ENCODE measurements around the gene DNAH7. TPM values are rescaled to one million over a fixed set of nuclear protein-coding genes. Genes with fewer than 3 reads are reported as not detected.

DNAH7 gene
- total RNA-seq, 1 experiment from 2014 or later, result 0.09 TPM

- Histone ChIP-seq H3K56ac (ENCODE audit: insufficient read length, low read depth, low read length) (no peak overlapping the region), H2AK5ac (ENCODE audit: insufficient read length, low read length) (no peak overlapping the region), H2BK12ac (ENCODE audit: insufficient read length, low read depth, low read length) (no peak overlapping the region), H3K18ac (ENCODE audit: insufficient read length, low read depth, low read length) (no peak overlapping the region), H4K8ac (replicated peaks; ENCODE audit: insufficient read length, low read depth, low read length) (no peak overlapping the region), H3K79me2 (ENCODE audit: insufficient read depth, low read length) (no peaks in the 10 kb centered on the region), H3K4me2 (ENCODE audit: insufficient read depth, insufficient read length, low read length) (no peak overlapping the region), H3K27ac (ENCODE audit: insufficient read length, low read depth, low read length) (no peak overlapping the region), H3K9ac (ENCODE audit: extremely low read depth, insufficient read length, low read length) (no peak overlapping the region), H3K14ac (ENCODE audit: insufficient read depth, low read length) (no peak overlapping the region), H3K23ac (ENCODE audit: insufficient read length, low read depth, low read length) (no peak overlapping the region), H3K23me2 (ENCODE audit: insufficient read length, low read depth, low read length, poor library complexity, severe bottlenecking) (no peaks in the 10 kb centered on the region), H3K9me3 (ENCODE audit: control insufficient read depth, low read depth, low read length) (no peaks in the 10 kb centered on the region), H2BK120ac (ENCODE audit: low read depth, low read length, poor library complexity, severe bottlenecking) (no peak overlapping the region), H2BK15ac (ENCODE audit: low read depth, low read length) (no peak overlapping the region), H2BK20ac (ENCODE audit: low read depth, low read length, poor library complexity, severe bottlenecking) (no peak overlapping the region), H4K20me1 (ENCODE audit: control insufficient read depth, insufficient read depth, insufficient read length) (no peaks in the 10 kb centered on the region), H4K91ac (ENCODE audit: insufficient read length, low read depth, low read length) (no peak overlapping the region), H3K4me1 (ENCODE audit: insufficient read depth, low read length) (no peaks in the 10 kb centered on the region), H3T11ph (ENCODE audit: low read length) (no peak overlapping the region), H4K5ac (ENCODE audit: insufficient read length, low read depth, low read length) (no peak overlapping the region), H2AFZ (ENCODE audit: low read length) (no peak overlapping the region), H2BK5ac (ENCODE audit: insufficient read length, low read length) (no peak overlapping the region), H3K79me1 (ENCODE audit: insufficient read depth, low read depth, low read length, poor library complexity, severe bottlenecking) (no peaks in the 10 kb centered on the region), H3K27me3 (ENCODE audit: insufficient read depth, low read length) (no peaks in the 10 kb centered on the region), H3K4ac (ENCODE audit: low read depth, low read length) (no peak overlapping the region)
- H3K4me3 Mint-ChIP-seq, result no peak overlapping the region
- no peaks in the 10 kb centered on the region for H3K9me3 Mint-ChIP-seq
- TF ChIP-seq, protein P1, sequence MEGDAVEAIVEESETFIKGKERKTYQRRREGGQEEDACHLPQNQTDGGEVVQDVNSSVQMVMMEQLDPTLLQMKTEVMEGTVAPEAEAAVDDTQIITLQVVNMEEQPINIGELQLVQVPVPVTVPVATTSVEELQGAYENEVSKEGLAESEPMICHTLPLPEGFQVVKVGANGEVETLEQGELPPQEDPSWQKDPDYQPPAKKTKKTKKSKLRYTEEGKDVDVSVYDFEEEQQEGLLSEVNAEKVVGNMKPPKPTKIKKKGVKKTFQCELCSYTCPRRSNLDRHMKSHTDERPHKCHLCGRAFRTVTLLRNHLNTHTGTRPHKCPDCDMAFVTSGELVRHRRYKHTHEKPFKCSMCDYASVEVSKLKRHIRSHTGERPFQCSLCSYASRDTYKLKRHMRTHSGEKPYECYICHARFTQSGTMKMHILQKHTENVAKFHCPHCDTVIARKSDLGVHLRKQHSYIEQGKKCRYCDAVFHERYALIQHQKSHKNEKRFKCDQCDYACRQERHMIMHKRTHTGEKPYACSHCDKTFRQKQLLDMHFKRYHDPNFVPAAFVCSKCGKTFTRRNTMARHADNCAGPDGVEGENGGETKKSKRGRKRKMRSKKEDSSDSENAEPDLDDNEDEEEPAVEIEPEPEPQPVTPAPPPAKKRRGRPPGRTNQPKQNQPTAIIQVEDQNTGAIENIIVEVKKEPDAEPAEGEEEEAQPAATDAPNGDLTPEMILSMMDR (conservative IDR thresholded peaks at IDR 0.05), result no peak
- DNase-seq, result no peak
- no peak overlapping the region; a peak in 1 of 7 replicates for H3K27ac Mint-ChIP-seq
- H3K4me1 Mint-ChIP-seq, result no peaks in the 10 kb centered on the region
- no peaks in the 10 kb centered on the region for H3K36me3 Mint-ChIP-seq (ENCODE audit: insufficient read depth in 1 of 3, low read depth in 3 of 3)
- no peaks in the 10 kb centered on the region for H3K27me3 Mint-ChIP-seq (ENCODE audit: low read depth)
- WGBS (ENCODE audit: extremely low coverage, insufficient read length, low lambda C conversion rate), result no CpG with 5 or more reads among the region's 9 CpGs
These were observed 170.0 kb downstream of the DNAH7 start for GRCh38 chr2:195898505-195899191.

All from H9 (cell line).